Upper lobe of left lung (tissue), 4 donors: ENCODE measurements around the gene MTMR1.

Experiments used
- CTCF ChIP-seq, 6 experiments: fragments of 450-650 bp in 4 of 6; fragments of 200-600 bp in 2 of 6; sonication (generic) in 2 of 6; IDR thresholded peaks; one replicate each; pipeline ENCODE4 v1.5.1; 2016 to 2019; ENCODE audit warnings: antibody characterized with exemption in 6 of 6
- EP300 ChIP-seq, 4 donors: sonication (generic); formaldehyde crosslinking; IDR thresholded peaks; one replicate each; pipeline ENCODE4 v1.5.1; 2017; ENCODE audit warnings: antibody characterized with exemption in 4 of 4, control low read depth in 2 of 4
- POLR2A ChIP-seq, 4 donors: fragments of 450-650 bp; IDR thresholded peaks; one replicate each; pipeline ENCODE4 v1.5.1; 2016 to 2017; ENCODE audit warnings: antibody characterized with exemption in 4 of 4, mild to moderate bottlenecking in 2 of 4
- POLR2AphosphoS5 ChIP-seq, 2 donors: sonication (generic); formaldehyde crosslinking; IDR thresholded peaks; one replicate each; pipeline ENCODE4 v1.5.1; 2017; ENCODE audit warnings: antibody characterized with exemption in 2 of 2

- TF ChIP-seq POLR2AphosphoS5 (IDR thresholded peaks at IDR 0.05) (no peak), CTCF (IDR thresholded peaks at IDR 0.05) (no peak), POLR2A (IDR thresholded peaks at IDR 0.05) (no peak), EP300 (IDR thresholded peaks at IDR 0.05) (no peak)
Measured at GRCh38 chrX:150698981-150699380, 5.8 kb downstream of the MTMR1 start.
